ENCODE results near the gene PRUNE2. TPM values are rescaled to one million over a fixed set of nuclear protein-coding genes. Genes with fewer than 3 reads are reported as not detected.

Gene PRUNE2, protein sequence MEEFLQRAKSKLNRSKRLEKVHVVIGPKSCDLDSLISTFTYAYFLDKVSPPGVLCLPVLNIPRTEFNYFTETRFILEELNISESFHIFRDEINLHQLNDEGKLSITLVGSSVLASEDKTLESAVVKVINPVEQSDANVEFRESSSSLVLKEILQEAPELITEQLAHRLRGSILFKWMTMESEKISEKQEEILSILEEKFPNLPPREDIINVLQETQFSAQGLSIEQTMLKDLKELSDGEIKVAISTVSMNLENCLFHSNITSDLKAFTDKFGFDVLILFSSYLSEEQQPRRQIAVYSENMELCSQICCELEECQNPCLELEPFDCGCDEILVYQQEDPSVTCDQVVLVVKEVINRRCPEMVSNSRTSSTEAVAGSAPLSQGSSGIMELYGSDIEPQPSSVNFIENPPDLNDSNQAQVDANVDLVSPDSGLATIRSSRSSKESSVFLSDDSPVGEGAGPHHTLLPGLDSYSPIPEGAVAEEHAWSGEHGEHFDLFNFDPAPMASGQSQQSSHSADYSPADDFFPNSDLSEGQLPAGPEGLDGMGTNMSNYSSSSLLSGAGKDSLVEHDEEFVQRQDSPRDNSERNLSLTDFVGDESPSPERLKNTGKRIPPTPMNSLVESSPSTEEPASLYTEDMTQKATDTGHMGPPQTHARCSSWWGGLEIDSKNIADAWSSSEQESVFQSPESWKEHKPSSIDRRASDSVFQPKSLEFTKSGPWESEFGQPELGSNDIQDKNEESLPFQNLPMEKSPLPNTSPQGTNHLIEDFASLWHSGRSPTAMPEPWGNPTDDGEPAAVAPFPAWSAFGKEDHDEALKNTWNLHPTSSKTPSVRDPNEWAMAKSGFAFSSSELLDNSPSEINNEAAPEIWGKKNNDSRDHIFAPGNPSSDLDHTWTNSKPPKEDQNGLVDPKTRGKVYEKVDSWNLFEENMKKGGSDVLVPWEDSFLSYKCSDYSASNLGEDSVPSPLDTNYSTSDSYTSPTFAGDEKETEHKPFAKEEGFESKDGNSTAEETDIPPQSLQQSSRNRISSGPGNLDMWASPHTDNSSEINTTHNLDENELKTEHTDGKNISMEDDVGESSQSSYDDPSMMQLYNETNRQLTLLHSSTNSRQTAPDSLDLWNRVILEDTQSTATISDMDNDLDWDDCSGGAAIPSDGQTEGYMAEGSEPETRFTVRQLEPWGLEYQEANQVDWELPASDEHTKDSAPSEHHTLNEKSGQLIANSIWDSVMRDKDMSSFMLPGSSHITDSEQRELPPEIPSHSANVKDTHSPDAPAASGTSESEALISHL (N-terminal part only)
- total RNA-seq, result 27.2 and 67.7 TPM in 2 replicates

DNA sequence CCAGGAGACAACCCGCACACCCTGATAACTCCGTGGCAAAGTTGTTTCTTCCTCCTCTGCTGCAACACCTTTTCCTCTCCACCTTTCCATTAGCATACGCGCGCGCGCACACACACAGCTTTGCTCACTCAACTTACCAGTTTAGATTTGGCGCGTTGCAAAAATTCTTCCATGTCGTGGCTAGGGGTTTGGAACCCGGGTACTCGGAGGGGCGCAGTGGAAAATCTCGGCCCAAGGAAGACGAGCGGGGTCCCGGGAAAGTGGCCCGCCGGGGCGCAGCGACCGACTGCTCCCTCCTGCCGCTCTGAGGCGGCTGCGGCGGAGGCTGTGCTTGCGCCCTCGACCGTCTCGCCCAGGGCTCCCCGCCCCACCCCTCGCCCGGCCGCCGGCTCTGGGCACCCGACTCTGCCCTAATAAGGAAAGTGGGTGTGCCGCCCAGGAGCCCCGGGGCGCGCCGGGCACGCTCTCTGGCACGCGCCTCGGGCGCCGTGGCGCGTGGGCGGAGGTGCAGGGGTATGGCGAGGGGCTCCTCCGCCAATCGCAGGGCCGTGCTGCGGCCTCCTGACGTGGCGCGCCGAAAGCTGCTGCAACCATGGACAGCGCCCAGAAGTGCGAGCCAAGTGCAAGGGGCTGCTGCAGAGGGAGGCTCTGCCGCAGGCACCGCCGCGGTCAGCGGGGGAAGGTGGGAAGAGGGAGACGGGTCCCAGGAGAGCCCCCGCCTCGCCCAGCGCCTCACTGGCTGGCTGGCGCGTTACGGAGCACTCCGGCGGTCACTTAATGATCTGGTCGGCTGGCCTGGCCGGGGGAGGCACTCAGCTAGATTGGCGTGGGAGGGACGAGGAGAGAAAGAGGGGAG lies at the start of gene PRUNE2:
Gene PRUNE2 (minus strand): TSS at position 324 of the 856 bp plus-strand sequence. CDS start 151 bp downstream, at position 173.

DNA sequence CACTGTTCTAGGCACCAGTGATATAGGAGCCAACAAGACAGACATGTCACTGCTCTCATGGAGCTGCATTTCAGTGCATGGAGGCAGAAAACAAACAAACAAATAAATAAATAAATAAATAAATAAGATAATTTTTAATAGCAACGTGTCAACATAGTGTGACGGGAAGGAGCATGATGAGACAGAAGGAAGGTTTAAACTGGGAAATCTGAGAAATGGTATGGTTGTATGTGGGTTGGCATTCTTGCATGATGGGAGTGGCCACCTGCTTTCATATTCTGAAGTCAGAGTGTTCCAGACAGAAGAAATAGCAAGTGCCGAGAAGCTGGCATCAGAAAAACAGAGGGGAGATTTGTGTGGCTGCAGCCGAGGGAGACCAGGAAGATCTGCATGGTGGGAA lies 141.8 kb downstream of the PRUNE2 start, which contains the start of gene PCA3:
Gene PCA3 (plus strand): TSS at position 301 of the 400 bp plus-strand sequence.

Other genes with a start within 250 kb of the PRUNE2 start
- gene PCA3, start 141.7 kb downstream of the PRUNE2 start, total RNA-seq, result under 0.01 TPM in 1 of 2 replicates, not detected in the other
- gene FOXB2, start 113.5 kb upstream of the PRUNE2 start, total RNA-seq, result not detected in 2 replicates